Rectal smooth muscle tissue (tissue), 1 donor: Measurements from ENCODE around the gene PIK3CG.
"Not testable (repeated sequence)": the region's sequence is repeated elsewhere in the genome, so short reads cannot be mapped to it uniquely, and the experiment has no call there.

Experiments used
- H3K27ac ChIP-seq: one replicate; pipeline ENCODE4 v1.7.0; 2013; ENCODE audit warnings: low read depth, low read length, inconsistent platforms
- H3K27me3 ChIP-seq: one replicate; pipeline ENCODE4 v1.7.0; 2013; ENCODE audit warnings: low read length; ENCODE audit not compliant: control insufficient read depth, insufficient read depth
- H3K36me3 ChIP-seq: one replicate; pipeline ENCODE4 v1.7.0; 2013; ENCODE audit warnings: low read length; ENCODE audit not compliant: control insufficient read depth, insufficient read depth
- H3K4me1 ChIP-seq: one replicate; pipeline ENCODE4 v1.7.0; 2013; ENCODE audit warnings: low read length; ENCODE audit not compliant: control insufficient read depth, insufficient read depth
- H3K4me3 ChIP-seq: one replicate; pipeline ENCODE4 v1.7.0; 2013; ENCODE audit warnings: low read length
- H3K9ac ChIP-seq: one replicate; pipeline ENCODE4 v1.7.0; 2013; ENCODE audit warnings: low read length

The PIK3CG gene

GRCh38 chr7:106865130-106866041, at the start of gene PIK3CG:
Gene PIK3CG, plus strand, starts transcription at chr7:106865282. Its CDS starts 2,280 bp downstream, at chr7:106867562.
- Histone ChIP-seq H3K4me1 (no peaks in the 10 kb centered on the region), H3K27me3 (no peaks in the 10 kb centered on the region), H3K36me3 (no peaks in the 10 kb centered on the region), H3K27ac (no peak within 1 kb of the TSS), H3K4me3 (peak within 1 kb of the TSS; percentile 38), H3K9ac (no peak within 1 kb of the TSS)

GRCh38 chr7:106817098-106817497, 48.0 kb upstream of the PIK3CG start:
- no peak overlapping the region for H3K4me3 ChIP-seq
- H3K9ac ChIP-seq: no peak overlapping the region
- H3K36me3 ChIP-seq: no peaks in the 10 kb centered on the region
- no peak overlapping the region for H3K27ac ChIP-seq
- no peaks in the 10 kb centered on the region for H3K4me1 ChIP-seq
- no peaks in the 10 kb centered on the region for H3K27me3 ChIP-seq

- no peak overlapping the region for H3K27ac ChIP-seq
- H3K9ac ChIP-seq: no peak overlapping the region
- no peaks in the 10 kb centered on the region for H3K4me1 ChIP-seq
- no peaks in the 10 kb centered on the region for H3K36me3 ChIP-seq
- no peaks in the 10 kb centered on the region for H3K27me3 ChIP-seq
- no peak overlapping the region for H3K4me3 ChIP-seq
These were observed 46.3 kb upstream of the PIK3CG start for GRCh38 chr7:106818736-106819135.

- Histone ChIP-seq H3K36me3 (no peaks in the 10 kb centered on the region), H3K4me3 (no peak overlapping the region), H3K9ac (no peak overlapping the region), H3K4me1 (no peaks in the 10 kb centered on the region), H3K27me3 (no peaks in the 10 kb centered on the region), H3K27ac (no peak overlapping the region)
These were observed 45.5 kb upstream of the PIK3CG start for GRCh38 chr7:106819546-106819945.

GRCh38 chr7:106820321-106821217, 44.5 kb upstream of the PIK3CG start:
- no peak overlapping the region for H3K4me3 ChIP-seq
- H3K27ac ChIP-seq: no peak overlapping the region
- no peaks in the 10 kb centered on the region for H3K36me3 ChIP-seq
- H3K9ac ChIP-seq: no peak overlapping the region
- H3K27me3 ChIP-seq: no peaks in the 10 kb centered on the region
- no peaks in the 10 kb centered on the region for H3K4me1 ChIP-seq

- Histone ChIP-seq H3K27me3 (no peaks in the 10 kb centered on the region), H3K27ac (no peak overlapping the region), H3K36me3 (no peaks in the 10 kb centered on the region), H3K4me1 (no peaks in the 10 kb centered on the region), H3K9ac (no peak overlapping the region), H3K4me3 (no peak overlapping the region)
These were observed 41.5 kb upstream of the PIK3CG start for GRCh38 chr7:106823631-106824030.

GRCh38 chr7:106824458-106824857, 40.6 kb upstream of the PIK3CG start:
- Histone ChIP-seq H3K4me1 (no peaks in the 10 kb centered on the region), H3K36me3 (no peaks in the 10 kb centered on the region), H3K27me3 (no peaks in the 10 kb centered on the region), H3K9ac (no peak overlapping the region), H3K27ac (no peak overlapping the region), H3K4me3 (no peak overlapping the region)

- no peak overlapping the region for H3K27ac ChIP-seq
- H3K4me3 ChIP-seq: no peak overlapping the region
- H3K36me3 ChIP-seq: no peaks in the 10 kb centered on the region
- H3K27me3 ChIP-seq: no peaks in the 10 kb centered on the region
- H3K4me1 ChIP-seq: no peaks in the 10 kb centered on the region
- no peak overlapping the region for H3K9ac ChIP-seq
These were observed 37.5 kb upstream of the PIK3CG start for GRCh38 chr7:106827626-106828025.

- H3K9ac ChIP-seq: no peak overlapping the region
- H3K27ac ChIP-seq: no peak overlapping the region
- no peaks in the 10 kb centered on the region for H3K36me3 ChIP-seq
- no peaks in the 10 kb centered on the region for H3K27me3 ChIP-seq
- no peaks in the 10 kb centered on the region for H3K4me1 ChIP-seq
- H3K4me3 ChIP-seq: no peak overlapping the region
These were observed 35.6 kb upstream of the PIK3CG start for GRCh38 chr7:106829496-106829895.

GRCh38 chr7:106830896-106831295, 34.2 kb upstream of the PIK3CG start:
- not testable (repeated sequence) for H3K4me3 ChIP-seq, H3K27ac ChIP-seq, H3K4me1 ChIP-seq, H3K27me3 ChIP-seq, H3K9ac ChIP-seq, H3K36me3 ChIP-seq

- no peaks in the 10 kb centered on the region for H3K36me3 ChIP-seq
- H3K27me3 ChIP-seq: no peaks in the 10 kb centered on the region
- H3K4me3 ChIP-seq: no peak overlapping the region
- H3K4me1 ChIP-seq: no peaks in the 10 kb centered on the region
- H3K9ac ChIP-seq: no peak overlapping the region
- H3K27ac ChIP-seq: no peak overlapping the region
These were observed 28.3 kb upstream of the PIK3CG start for GRCh38 chr7:106836816-106837215.

GRCh38 chr7:106839511-106839910, 25.6 kb upstream of the PIK3CG start:
- H3K4me3 ChIP-seq: no peak overlapping the region
- H3K36me3 ChIP-seq: no peaks in the 10 kb centered on the region
- H3K4me1 ChIP-seq: no peaks in the 10 kb centered on the region
- no peak overlapping the region for H3K27ac ChIP-seq
- no peaks in the 10 kb centered on the region for H3K27me3 ChIP-seq
- H3K9ac ChIP-seq: no peak overlapping the region
